Measurements from ENCODE around the gene OTOG.

DNA sequence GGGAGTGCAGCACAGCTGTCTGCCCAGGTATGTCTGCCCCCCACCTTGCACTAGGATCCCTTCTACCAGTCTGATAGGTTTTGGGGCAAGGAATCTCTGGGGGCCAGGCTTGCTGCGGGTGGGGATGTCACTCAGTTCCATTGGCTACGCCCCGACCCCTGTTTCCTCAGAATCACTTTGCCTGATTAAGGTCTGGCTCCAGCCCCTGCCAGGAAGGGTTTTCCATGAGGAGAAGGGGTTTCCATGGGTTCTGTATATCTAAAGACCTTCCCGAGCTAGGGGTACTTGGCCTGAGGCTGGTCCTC lies 14.0 kb downstream of the OTOG start:
- TF ChIP-seq EZH2phosphoT487 (IDR thresholded peaks at IDR 0.05; ENCODE audit: insufficient read depth, low read depth) (no peak), EZH2 (IDR thresholded peaks at IDR 0.05; ENCODE audit: insufficient read depth, poor library complexity, severe bottlenecking) (no peak)

All from GM23248 (cell line).